Measurements from ENCODE around the gene MPHOSPH9.

- no peak for TF ChIP-seq CTCF (IDR thresholded peaks at IDR 0.05)
- no peak for TF ChIP-seq POLR2AphosphoS5 (IDR thresholded peaks at IDR 0.05)
- no peak for TF ChIP-seq POLR2A (IDR thresholded peaks at IDR 0.05; ENCODE audit: low read depth)
- TF ChIP-seq EP300 (IDR thresholded peaks at IDR 0.05) = no peak
Observed at GRCh38 chr12:123263196-123263817, 30.4 kb upstream of the MPHOSPH9 start.
